Stimulated activated CD4-positive, alpha-beta T cell treated with anti-CD3 and anti-CD28 coated beads, Interleukin-4, amount 100 ng/mL, for 4 hours (primary cell): ENCODE results near the gene MYO5C.
"Not testable (repeated sequence)": the region's sequence is repeated elsewhere in the genome, so short reads cannot be mapped to it uniquely, and the experiment has no call there.

ENCODE experiments used
- DNase-seq, 2 experiments: peaks; one replicate each; pipeline ENCODE4 v3.0.0-alpha.2; 2020

The MYO5C gene

GRCh38 chr15:52171386-52171785, 124.2 kb downstream of the MYO5C start:
- DNase-seq: no peak

- not testable (repeated sequence) for DNase-seq
These were observed 125.4 kb downstream of the MYO5C start for GRCh38 chr15:52170199-52170598.

GRCh38 chr15:52165494-52166131, 130.0 kb downstream of the MYO5C start:
- not testable (repeated sequence) for DNase-seq

- DNase-seq: no peak
These were observed 130.9 kb downstream of the MYO5C start for GRCh38 chr15:52164631-52165265.

- DNase-seq: no peak
These were observed 132.0 kb downstream of the MYO5C start for GRCh38 chr15:52163321-52164190.

GRCh38 chr15:52162876-52163275, 132.7 kb downstream of the MYO5C start:
- DNase-seq: no peak

- DNase-seq: no peak
These were observed 133.3 kb downstream of the MYO5C start for GRCh38 chr15:52162260-52162659.

- DNase-seq: no peak
These were observed 134.1 kb downstream of the MYO5C start for GRCh38 chr15:52161406-52161966.

GRCh38 chr15:52159645-52160044, 136.0 kb downstream of the MYO5C start:
- no peak for DNase-seq

GRCh38 chr15:52158084-52158765, 137.4 kb downstream of the MYO5C start:
- DNase-seq: no peak

GRCh38 chr15:52155878-52156277, 139.7 kb downstream of the MYO5C start:
- no peak for DNase-seq

- DNase-seq: no peak
These were observed 140.4 kb downstream of the MYO5C start for GRCh38 chr15:52154896-52155865.

GRCh38 chr15:52153900-52154895, 141.4 kb downstream of the MYO5C start:
- DNase-seq: no peak

- DNase-seq: no peak
These were observed 144.3 kb downstream of the MYO5C start for GRCh38 chr15:52151353-52151752.

- DNase-seq: no peak
These were observed 144.7 kb downstream of the MYO5C start for GRCh38 chr15:52150871-52151270.

- no peak for DNase-seq
These were observed 145.4 kb downstream of the MYO5C start for GRCh38 chr15:52150043-52150825.

GRCh38 chr15:52148403-52148802, 147.2 kb downstream of the MYO5C start:
- DNase-seq: no peak

GRCh38 chr15:52146776-52147175, 148.8 kb downstream of the MYO5C start:
- no peak for DNase-seq

GRCh38 chr15:52146261-52146660, 149.3 kb downstream of the MYO5C start:
- DNase-seq: no peak
